B cell (primary cell): ENCODE results near the gene YIPF2. TPM values are rescaled to one million over a fixed set of nuclear protein-coding genes. Genes with fewer than 3 reads are reported as not detected.

Experiments used
- ATAC-seq: fragments of 200-7000 bp; cut with Tn5 transposase; one replicate; pipeline ENCODE4 v1.10.0; 2021; ENCODE audit warnings: low read depth, mild to moderate bottlenecking, moderate number of reproducible peaks, moderate library complexity
- CTCF ChIA-PET: fragments of 350-600 bp; sonication (Branson Sonifier 250); formaldehyde crosslinking; loops from one replicate; lab custom pipeline; 2021; ENCODE audit warnings: antibody characterized with exemption, inconsistent platforms; lab: Charles Lee
- POLR2A ChIA-PET: fragments of 350-600 bp; sonication (Branson Sonifier 250); formaldehyde crosslinking; loops from one replicate; lab custom pipeline; 2021; ENCODE audit warnings: antibody characterized with exemption; lab: Charles Lee
- DNase-seq: peaks from one replicate; pipeline ENCODE4 v3.0.0; 2013
- H2AFZ ChIP-seq: 2 replicates; pipeline ENCODE4 v1.6.1; 2012; ENCODE audit warnings: mild to moderate bottlenecking, low read depth, low read length; ENCODE audit not compliant: insufficient read depth, poor library complexity, severe bottlenecking
- H3K27ac ChIP-seq, 2 donors: 1 replicate in 1 of 2; 2 replicates in 1 of 2; pipeline ENCODE4 v1.5.1; 2012 to 2013; ENCODE audit warnings: low read length in 2 of 2, mild to moderate bottlenecking in 2 of 2, moderate library complexity in 1 of 2
- H3K27me3 ChIP-seq, 4 experiments: fragments of 200-600 bp in 1 of 4; sonication (generic) in 1 of 4; replicated peaks in 1 of 4; 1 replicate in 2 of 4; 2 replicates in 2 of 4; pipeline versions ENCODE4 v1.6.1 to v1.7.0; 2013 to 2016; ENCODE audit warnings: low read length in 3 of 4, mild to moderate bottlenecking in 2 of 4, mixed read lengths in 1 of 4, moderate library complexity in 1 of 4; ENCODE audit not compliant: insufficient read depth in 4 of 4, control insufficient read depth in 3 of 4; ENCODE audit errors: control extremely low read depth in 1 of 4
- H3K36me3 ChIP-seq, 2 experiments: replicated peaks in 1 of 2; 1 replicate in 1 of 2; 2 replicates in 1 of 2; pipeline versions ENCODE4 v1.6.1 to v1.7.1; 2013; ENCODE audit warnings: low read length in 1 of 2; ENCODE audit not compliant: insufficient read depth in 2 of 2, control insufficient read depth in 1 of 2; ENCODE audit errors: control extremely low read depth in 1 of 2, extremely low read depth in 1 of 2
- H3K4me1 ChIP-seq, 2 donors: fragments of 200-600 bp in 1 of 2; sonication (generic) in 1 of 2; 1 replicate in 1 of 2; 2 replicates in 1 of 2; pipeline versions ENCODE4 v1.5.1 to v1.6.1; 2013 to 2017; ENCODE audit warnings: low read length in 2 of 2; ENCODE audit not compliant: control insufficient read depth in 2 of 2, insufficient read depth in 2 of 2
- H3K4me2 ChIP-seq: replicated peaks from 2 replicates; pipeline ENCODE3; 2012; ENCODE audit warnings: mild to moderate bottlenecking, low read depth, low read length; ENCODE audit not compliant: poor library complexity, severe bottlenecking
- H3K4me3 ChIP-seq, 5 experiments: fragments of 200-600 bp in 1 of 5; sonication (generic) in 1 of 5; 1 replicate in 3 of 5; 2 replicates in 2 of 5; pipeline versions ENCODE4 v1.5.1 to v1.7.0; 2011 to 2016; ENCODE audit warnings: low read length in 4 of 5, mild to moderate bottlenecking in 4 of 5, low read depth in 2 of 5, control low read depth in 1 of 5, moderate library complexity in 1 of 5; ENCODE audit not compliant: insufficient read depth in 1 of 5; ENCODE audit errors: control extremely low read depth in 1 of 5, extremely low read depth in 1 of 5
- H3K79me2 ChIP-seq: fragments of 200-600 bp; sonication (generic); one replicate; pipeline ENCODE4 v1.6.0; 2016; ENCODE audit warnings: low read length; ENCODE audit not compliant: control insufficient read depth, insufficient read depth
- H3K9ac ChIP-seq: fragments of 200-600 bp; sonication (generic); 2 replicates; pipeline ENCODE4 v1.6.1; 2017; ENCODE audit warnings: mild to moderate bottlenecking, low read length, moderate library complexity
- H3K9me3 ChIP-seq, 3 donors: one replicate each; pipeline versions ENCODE4 v1.6.1 to v1.7.1; 2013; ENCODE audit warnings: low read length in 2 of 3; ENCODE audit not compliant: control insufficient read depth in 2 of 3, insufficient read depth in 1 of 3; ENCODE audit errors: control extremely low read depth in 1 of 3
- H4K20me1 ChIP-seq: 2 replicates; pipeline ENCODE4 v1.6.0; 2012; ENCODE audit warnings: mild to moderate bottlenecking, low read length; ENCODE audit not compliant: insufficient read depth, control insufficient read depth, poor library complexity, severe bottlenecking
- H3K27ac Mint-ChIP-seq: one replicate; pipeline ENCODE4 v1.8.0; 2021; ENCODE audit warnings: mixed read lengths
- H3K27me3 Mint-ChIP-seq: one replicate; pipeline ENCODE4 v1.8.0; 2021; ENCODE audit warnings: mixed read lengths
- H3K4me1 Mint-ChIP-seq: one replicate; pipeline ENCODE4 v1.8.0; 2021; ENCODE audit warnings: mixed read lengths
- H3K4me3 Mint-ChIP-seq: one replicate; pipeline ENCODE4 v1.8.0; 2021; ENCODE audit warnings: mixed read lengths
- H3K9me3 Mint-ChIP-seq: one replicate; pipeline ENCODE4 v1.8.0; 2022; ENCODE audit warnings: mixed read lengths; ENCODE audit not compliant: insufficient read depth
- CTCF ChIP-seq: fragments of 200-600 bp; IDR thresholded peaks from one replicate; pipeline ENCODE4 v1.8.0; 2022; ENCODE audit warnings: antibody characterized with exemption, mild to moderate bottlenecking
- EZH2 ChIP-seq: IDR thresholded peaks from 2 replicates; pipeline ENCODE4 v1.6.1; 2012; ENCODE audit warnings: borderline replicate concordance, low read depth, mild to moderate bottlenecking, moderate library complexity, low read length; ENCODE audit not compliant: insufficient read depth, poor library complexity, severe bottlenecking
- WGBS: methylation state at CpG from one replicate; pipeline ENCODE4 v1.1.5; 2013; ENCODE audit warnings: missing lambda C conversion rate; ENCODE audit not compliant: insufficient coverage; 5-methylcytosine and 5-hydroxymethylcytosine counted together
- intact Hi-C: fragments of 100-400 bp; cut with micrococcal nuclease; formaldehyde crosslinking; loops from one replicate; pipeline ENCODE4 v1.10.0; 2022
- polyA plus RNA-seq: library from polyadenylated mRNA; depleted of rRNA; stranded (reverse); fragments of >200 nt; gene quantifications from 2 replicates; pipeline ENCODE4 v1.2.3, GENCODE V29; 2012
- total RNA-seq, 2 donors: library from RNA; stranded (reverse); fragments of 120-200 nt in 1 of 2; gene quantifications; 1 replicate in 1 of 2; 2 replicates in 1 of 2; pipeline versions ENCODE4 v1.2.3 to v1.2.4, GENCODE V29; 2013 to 2022

YIPF2 gene
- total and polyA plus RNA-seq, 2 donors (not counting 1 experiment from before 2014, with no cell fraction given), result 19.8 to 34.8 TPM

- no peak for DNase-seq
- no peak overlapping the region for H2AFZ ChIP-seq
- intact Hi-C loops, result no loop called here
- CTCF ChIA-PET, result no interaction called here
- no peaks in the 10 kb centered on the region for H3K27me3 ChIP-seq
- H3K9ac ChIP-seq, result no peak overlapping the region
- peaks cover 19% of the 10 kb centered on the region for H3K4me1 Mint-ChIP-seq
- peaks cover under 1 to 21% of the 10 kb centered on the region in 2 donors for H3K4me1 ChIP-seq
- H3K4me2 ChIP-seq, result no peak overlapping the region
- no peak overlapping the region for H3K4me3 ChIP-seq
- no peaks in the 10 kb centered on the region for H3K36me3 ChIP-seq
- H3K9me3 Mint-ChIP-seq, result no peaks in the 10 kb centered on the region
- H3K79me2 ChIP-seq, result peaks cover 92% of the 10 kb centered on the region
- peaks cover 74% of the 10 kb centered on the region for H4K20me1 ChIP-seq
- peaks cover 0 to 5% (median 0%) of the 10 kb centered on the region in 3 donors for H3K9me3 ChIP-seq
- no peak overlapping the region for H3K27ac Mint-ChIP-seq
- TF ChIP-seq CTCF (no peak), EZH2 (no peak)
- WGBS, result 93% methylated on average over 9 of the region's 9 CpGs
- no peak overlapping the region for H3K4me3 Mint-ChIP-seq
- no peak overlapping the region for H3K27ac ChIP-seq
- POLR2A ChIA-PET, result no interaction called here
- ATAC-seq, result no peak
- no peaks in the 10 kb centered on the region for H3K27me3 Mint-ChIP-seq
Measured at GRCh38 chr19:10882108-10882457, 46.4 kb downstream of the YIPF2 start.

- Mint-ChIP-seq H3K27me3 (no peaks in the 10 kb centered on the region), H3K4me3 (no peak overlapping the region), H3K9me3 (no peaks in the 10 kb centered on the region), H3K4me1 (peaks cover 24% of the 10 kb centered on the region), H3K27ac (no peak overlapping the region)
- POLR2A ChIA-PET, result no interaction called here
- Histone ChIP-seq H3K36me3 (no peaks in the 10 kb centered on the region), H3K79me2 (peaks cover 92% of the 10 kb centered on the region), H4K20me1 (peaks cover 74% of the 10 kb centered on the region), H3K27ac (no peak overlapping the region), H3K27me3 (no peaks in the 10 kb centered on the region), H3K4me1 (peaks cover 6 to 26% of the 10 kb centered on the region in 2 donors), H2AFZ (no peak overlapping the region), H3K4me3 (no peak overlapping the region), H3K4me2 (no peak overlapping the region), H3K9me3 (peaks cover 0 to 5% (median 0%) of the 10 kb centered on the region in 3 donors), H3K9ac (no peak overlapping the region)
- TF ChIP-seq EZH2 (no peak), CTCF (no peak)
- no peak for ATAC-seq
- 93% methylated on average over 14 of the region's 14 CpGs for WGBS
- CTCF ChIA-PET, result interaction anchor here (0.8 to 1.8 kb wide), 3 partner anchors 11 to 54 kb away, joined by 3 to 7 read pairs (median 7); partner anchors contain the start of gene CARM1
- intact Hi-C loops, result no loop called here
- DNase-seq, result no peak
Measured at GRCh38 chr19:10881403-10882107, 46.9 kb downstream of the YIPF2 start.
